ENCODE measurements around the gene STX19.

The STX19 gene

GRCh38 chr3:94026623-94027022 lies 1.8 kb downstream of the STX19 start:
- no peak for DNase-seq

GRCh38 chr3:94024385-94024784 lies 4.0 kb downstream of the STX19 start:
- no peak for DNase-seq

GRCh38 chr3:94020293-94020692 lies 8.1 kb downstream of the STX19 start:
- no peak for DNase-seq

GRCh38 chr3:94019659-94020058 lies 8.7 kb downstream of the STX19 start:
- DNase-seq = no peak

GRCh38 chr3:94015025-94015424 lies 13.4 kb downstream of the STX19 start:
- DNase-seq = no peak

GRCh38 chr3:94012185-94012584 lies 16.2 kb downstream of the STX19 start:
- no peak for DNase-seq

- DNase-seq = no peak
These were observed 17.1 kb downstream of the STX19 start for GRCh38 chr3:94011233-94011711.

GRCh38 chr3:94009608-94010007 lies 18.8 kb downstream of the STX19 start:
- no peak for DNase-seq

- DNase-seq = no peak
These were observed 20.1 kb downstream of the STX19 start for GRCh38 chr3:94008253-94008652.

- peak; percentile 14 for DNase-seq
These were observed 24.0 kb downstream of the STX19 start for GRCh38 chr3:94004301-94004910.

- no peak for DNase-seq
These were observed 26.4 kb downstream of the STX19 start for GRCh38 chr3:94001827-94002495.

GRCh38 chr3:94001191-94001590 lies 27.2 kb downstream of the STX19 start:
- no peak for DNase-seq

- DNase-seq = no peak
These were observed 34.3 kb downstream of the STX19 start for GRCh38 chr3:93994056-93994455.

- no peak for DNase-seq
These were observed 36.2 kb downstream of the STX19 start for GRCh38 chr3:93992207-93992606.

- DNase-seq = no peak
These were observed 36.8 kb downstream of the STX19 start for GRCh38 chr3:93991631-93992030.

GRCh38 chr3:93989241-93989640 lies 39.2 kb downstream of the STX19 start:
- no peak for DNase-seq

- DNase-seq = no peak
These were observed 39.6 kb downstream of the STX19 start for GRCh38 chr3:93988764-93989163.

- no peak for DNase-seq
These were observed 40.1 kb downstream of the STX19 start for GRCh38 chr3:93988283-93988682.

- no peak for DNase-seq
These were observed 43.8 kb downstream of the STX19 start for GRCh38 chr3:93984618-93985017.

GRCh38 chr3:93983408-93983807 lies 45.0 kb downstream of the STX19 start:
- no peak for DNase-seq

GRCh38 chr3:93981649-93982048 lies 46.7 kb downstream of the STX19 start:
- no peak for DNase-seq

- DNase-seq = peak; percentile 92
These were observed 48.3 kb downstream of the STX19 start, which contains the start of gene ARL13B for GRCh38 chr3:93979850-93980676. TSS of gene ARL13B (plus strand) at chr3:93980155. CDS start at chr3:93980424, 269 bp downstream.
